GM19099 (cell line): ENCODE measurements around the gene CREB1.

Experiments
- POLR2A ChIP-seq: IDR thresholded peaks from 3 replicates; pipeline ENCODE4 v1.6.1; 2011; ENCODE audit warnings: low read depth; ENCODE audit not compliant: insufficient read length; ENCODE audit errors: extremely low read depth

CREB1 gene

GRCh38 chr2:207565736-207566500 is 36.2 kb downstream of the CREB1 start:
- no peak for TF ChIP-seq POLR2A

GRCh38 chr2:207567671-207568070 is 37.9 kb downstream of the CREB1 start:
- no peak for TF ChIP-seq POLR2A

- no peak for TF ChIP-seq POLR2A
These were observed 41.6 kb downstream of the CREB1 start for GRCh38 chr2:207571370-207571769.

- no peak for TF ChIP-seq POLR2A
These were observed 55.2 kb downstream of the CREB1 start for GRCh38 chr2:207584952-207585351.

- TF ChIP-seq POLR2A, result no peak
These were observed 57.5 kb downstream of the CREB1 start for GRCh38 chr2:207587305-207587704.

GRCh38 chr2:207589143-207589542 is 59.4 kb downstream of the CREB1 start:
- no peak for TF ChIP-seq POLR2A

- no peak for TF ChIP-seq POLR2A
These were observed 63.5 kb downstream of the CREB1 start for GRCh38 chr2:207593277-207593676.

GRCh38 chr2:207594264-207594663 is 64.5 kb downstream of the CREB1 start:
- TF ChIP-seq POLR2A, result no peak

GRCh38 chr2:207594731-207595130 is 65.0 kb downstream of the CREB1 start:
- no peak for TF ChIP-seq POLR2A

GRCh38 chr2:207599636-207600035 is 69.9 kb downstream of the CREB1 start:
- TF ChIP-seq POLR2A, result no peak

GRCh38 chr2:207600231-207600630 is 70.5 kb downstream of the CREB1 start:
- TF ChIP-seq POLR2A, result no peak

- no peak for TF ChIP-seq POLR2A
These were observed 72.0 kb downstream of the CREB1 start for GRCh38 chr2:207601774-207602173.

GRCh38 chr2:207603486-207603885 is 73.7 kb downstream of the CREB1 start:
- no peak for TF ChIP-seq POLR2A

- no peak for TF ChIP-seq POLR2A
These were observed 76.6 kb downstream of the CREB1 start for GRCh38 chr2:207606399-207606798.

GRCh38 chr2:207606829-207607228 is 77.1 kb downstream of the CREB1 start:
- no peak for TF ChIP-seq POLR2A

- TF ChIP-seq POLR2A, result no peak
These were observed 83.0 kb downstream of the CREB1 start for GRCh38 chr2:207612714-207613113.

- TF ChIP-seq POLR2A, result no peak
These were observed 85.1 kb downstream of the CREB1 start for GRCh38 chr2:207614824-207615223.
